GM19328 (cell line): ENCODE results near the gene FOXJ3.

Experiments used
- ATAC-seq: cut with Tn5 transposase; IDR thresholded peaks from one replicate; pipeline ENCODE4 v1.9.1; 2021; ENCODE audit warnings: mild to moderate bottlenecking, moderate library complexity; ENCODE audit not compliant: unreplicated experiment

Gene FOXJ3

GRCh38 chr1:42171679-42172266 is 163.3 kb downstream of the FOXJ3 start:
- ATAC-seq = no peak

- no peak for ATAC-seq
Measured at GRCh38 chr1:42170779-42171621, 164.0 kb downstream of the FOXJ3 start.

- no peak for ATAC-seq
Measured at GRCh38 chr1:42168763-42169162, 166.3 kb downstream of the FOXJ3 start.

GRCh38 chr1:42168391-42168670 is 166.7 kb downstream of the FOXJ3 start:
- ATAC-seq = no peak

- no peak for ATAC-seq
Measured at GRCh38 chr1:42167611-42168390, 167.2 kb downstream of the FOXJ3 start.

GRCh38 chr1:42165511-42166210 is 169.4 kb downstream of the FOXJ3 start:
- ATAC-seq = no peak

- ATAC-seq = no peak
Measured at GRCh38 chr1:42164551-42165420, 170.2 kb downstream of the FOXJ3 start, which contains the start of gene GUCA2A. GUCA2A (minus strand) TSS chr1:42164745; CDS start chr1:42164712, 33 bp downstream.

- no peak for ATAC-seq
Measured at GRCh38 chr1:42163536-42164503, 171.2 kb downstream of the FOXJ3 start.

GRCh38 chr1:42163114-42163513 is 171.9 kb downstream of the FOXJ3 start:
- no peak for ATAC-seq

GRCh38 chr1:42162181-42162580 is 172.9 kb downstream of the FOXJ3 start:
- ATAC-seq = no peak

GRCh38 chr1:42158189-42158588 is 176.8 kb downstream of the FOXJ3 start:
- ATAC-seq = no peak

- no peak for ATAC-seq
Measured at GRCh38 chr1:42157667-42158066, 177.4 kb downstream of the FOXJ3 start.

- ATAC-seq = no peak
Measured at GRCh38 chr1:42155362-42155761, 179.7 kb downstream of the FOXJ3 start.

- no peak for ATAC-seq
Measured at GRCh38 chr1:42154685-42155084, 180.3 kb downstream of the FOXJ3 start.

- no peak for ATAC-seq
Measured at GRCh38 chr1:42153624-42154023, 181.4 kb downstream of the FOXJ3 start.

GRCh38 chr1:42152907-42153600 is 182.0 kb downstream of the FOXJ3 start, which contains the start of gene GUCA2B:
GUCA2B (plus strand) TSS chr1:42153410; CDS start chr1:42153451, 41 bp downstream.
- no peak for ATAC-seq

GRCh38 chr1:42152119-42152518 is 182.9 kb downstream of the FOXJ3 start:
- ATAC-seq = no peak

- no peak for ATAC-seq
Measured at GRCh38 chr1:42150651-42151050, 184.4 kb downstream of the FOXJ3 start.
